Mucosa of rectum (tissue), 2 donors: Measurements from ENCODE around the gene COTL1.
A peak's percentile ranks its signal among the peaks of the same experiment; 100 is the strongest.
"Not testable (repeated sequence)": the region's sequence is repeated elsewhere in the genome, so short reads cannot be mapped to it uniquely, and the experiment has no call there.

ENCODE experiments used
- H3K27ac ChIP-seq, 2 donors: one replicate each; pipeline ENCODE4 v1.7.0; 2013; ENCODE audit warnings: inconsistent platforms in 2 of 2, low read depth in 2 of 2, low read length in 2 of 2
- H3K27me3 ChIP-seq, 2 donors: one replicate each; pipeline ENCODE4 v1.7.0; 2013; ENCODE audit warnings: low read length in 2 of 2; ENCODE audit not compliant: control insufficient read depth in 2 of 2, insufficient read depth in 2 of 2
- H3K36me3 ChIP-seq, 2 donors: one replicate each; pipeline ENCODE4 v1.7.0; 2013; ENCODE audit warnings: low read length in 2 of 2; ENCODE audit not compliant: control insufficient read depth in 2 of 2, insufficient read depth in 2 of 2
- H3K4me1 ChIP-seq, 2 donors: one replicate each; pipeline ENCODE4 v1.7.0; 2013; ENCODE audit warnings: low read length in 2 of 2, mild to moderate bottlenecking in 1 of 2; ENCODE audit not compliant: control insufficient read depth in 2 of 2, insufficient read depth in 2 of 2
- H3K4me3 ChIP-seq, 2 donors: one replicate each; pipeline ENCODE4 v1.7.0; 2013; ENCODE audit warnings: low read length in 2 of 2
- H3K9ac ChIP-seq, 2 donors: one replicate each; pipeline ENCODE4 v1.7.0; 2013; ENCODE audit warnings: low read length in 2 of 2, low read depth in 1 of 2, mild to moderate bottlenecking in 1 of 2
- H3K9me3 ChIP-seq, 2 donors: one replicate each; pipeline ENCODE4 v1.7.0; 2013; ENCODE audit warnings: low read length in 2 of 2; ENCODE audit not compliant: control insufficient read depth in 2 of 2
- donor health status: healthy.
- donor health status: Normal muscosa, but diverticular disease.

COTL1 gene

DNA sequence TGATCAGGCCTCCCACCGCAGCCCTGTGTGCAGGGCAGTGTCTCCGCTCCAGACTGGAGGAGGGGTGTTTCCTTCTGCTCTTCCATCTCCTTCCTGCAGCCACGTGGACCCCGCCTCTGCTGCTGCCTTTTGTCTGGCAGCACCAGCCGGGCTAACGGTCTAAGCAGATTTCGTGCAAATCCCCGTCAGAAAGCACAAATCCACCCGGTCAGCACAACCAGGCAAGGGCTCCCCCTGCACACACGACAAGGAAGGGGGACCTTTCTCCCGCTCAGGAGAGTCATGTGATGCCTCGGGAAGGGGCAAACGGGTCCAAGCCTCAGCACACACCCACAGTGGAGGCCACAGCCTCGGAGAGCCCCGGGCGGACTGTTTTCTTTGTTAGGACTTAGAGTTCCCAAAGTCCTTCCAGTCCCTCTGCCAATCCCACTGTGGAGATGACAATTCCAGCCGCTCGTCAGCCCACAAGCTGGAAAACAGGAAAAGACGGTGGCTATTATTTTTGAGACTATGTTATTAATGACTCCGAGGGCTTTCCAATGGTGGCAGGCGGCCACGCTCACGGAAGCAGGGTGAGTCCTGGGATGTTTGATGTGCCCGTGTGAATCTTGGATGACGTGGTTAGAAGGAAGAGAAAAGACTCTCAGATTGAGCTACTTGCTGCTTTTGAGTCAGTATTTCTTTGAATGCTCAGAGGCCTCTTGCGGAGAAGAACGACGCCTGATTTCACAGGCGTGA is 90.9 kb downstream of the COTL1 start:
- H3K27ac ChIP-seq, result no peak overlapping the region
- no peak overlapping the region for H3K4me3 ChIP-seq
- H3K36me3 ChIP-seq, result no peaks in the 10 kb centered on the region
- H3K9ac ChIP-seq, result no peak overlapping the region
- H3K4me1 ChIP-seq, result no peaks in the 10 kb centered on the region
- no peaks in the 10 kb centered on the region for H3K27me3 ChIP-seq
- no peaks in the 10 kb centered on the region for H3K9me3 ChIP-seq

DNA sequence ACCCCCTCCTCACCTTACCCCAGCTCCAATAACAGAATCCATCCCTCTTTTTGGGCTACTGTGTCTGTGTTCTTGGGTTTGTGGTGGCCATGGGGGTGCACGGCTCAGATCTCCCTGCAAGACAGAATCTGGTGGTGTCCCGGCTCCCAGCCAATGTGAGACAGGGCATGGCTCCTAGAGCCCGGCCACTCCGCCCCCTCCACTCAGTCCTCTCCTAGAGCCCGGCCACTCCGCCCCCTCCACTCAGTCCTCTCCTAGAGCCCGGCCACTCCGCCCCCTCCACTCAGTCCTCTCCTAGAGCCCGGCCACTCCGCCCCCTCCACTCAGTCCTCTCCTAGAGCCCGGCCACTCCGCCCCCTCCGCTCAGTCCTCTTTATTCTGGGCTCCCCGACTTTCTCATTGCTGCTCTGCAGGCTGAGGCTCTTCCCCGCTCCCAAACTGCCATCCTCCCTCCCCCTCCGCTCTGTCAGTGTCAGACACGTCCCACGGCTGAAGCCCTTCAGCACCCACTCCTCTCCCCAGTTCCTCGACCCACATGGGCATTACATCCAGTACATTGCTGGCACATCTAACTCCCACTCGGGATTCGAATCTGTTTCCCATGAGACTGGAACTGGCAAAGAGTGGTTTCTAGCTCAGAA is 92.8 kb downstream of the COTL1 start:
- not testable (repeated sequence) for H3K9ac ChIP-seq, H3K4me3 ChIP-seq, H3K36me3 ChIP-seq, H3K4me1 ChIP-seq, H3K9me3 ChIP-seq, H3K27me3 ChIP-seq, H3K27ac ChIP-seq

DNA sequence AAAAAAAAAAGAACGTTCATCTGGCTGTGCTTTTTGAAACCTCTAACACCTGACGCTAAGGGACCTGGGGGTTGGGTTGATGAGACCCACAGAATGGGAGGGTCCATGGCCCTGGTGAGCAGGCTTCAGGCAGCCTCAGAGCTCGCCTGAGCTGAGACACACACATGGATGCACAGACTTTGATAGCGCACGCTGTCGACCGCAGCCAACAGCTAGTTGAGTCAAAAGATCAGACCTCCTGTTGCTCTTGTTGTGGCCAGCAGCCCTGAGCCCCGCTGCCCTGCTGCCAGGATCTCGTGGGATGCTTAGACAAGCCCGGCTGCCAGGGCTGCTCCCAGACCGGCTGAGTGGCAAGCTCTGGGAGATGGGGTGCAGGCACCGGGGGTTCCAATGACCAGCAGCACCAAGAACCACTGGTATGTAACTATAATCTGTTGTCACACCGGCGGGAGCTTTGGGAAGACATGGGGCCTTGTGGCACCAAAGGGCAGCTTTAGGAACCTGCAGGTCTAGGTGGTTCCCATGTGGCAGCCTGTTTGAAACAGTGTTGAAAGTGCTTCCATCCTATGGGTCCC is 93.4 kb downstream of the COTL1 start:
- H3K4me3 ChIP-seq, result no peak overlapping the region
- H3K36me3 ChIP-seq, result no peaks in the 10 kb centered on the region
- H3K9me3 ChIP-seq, result no peaks in the 10 kb centered on the region
- H3K27ac ChIP-seq, result no peak overlapping the region
- peaks cover 0 to 1% of the 10 kb centered on the region in 2 donors for H3K4me1 ChIP-seq
- H3K27me3 ChIP-seq, result no peaks in the 10 kb centered on the region
- H3K9ac ChIP-seq, result no peak overlapping the region

DNA sequence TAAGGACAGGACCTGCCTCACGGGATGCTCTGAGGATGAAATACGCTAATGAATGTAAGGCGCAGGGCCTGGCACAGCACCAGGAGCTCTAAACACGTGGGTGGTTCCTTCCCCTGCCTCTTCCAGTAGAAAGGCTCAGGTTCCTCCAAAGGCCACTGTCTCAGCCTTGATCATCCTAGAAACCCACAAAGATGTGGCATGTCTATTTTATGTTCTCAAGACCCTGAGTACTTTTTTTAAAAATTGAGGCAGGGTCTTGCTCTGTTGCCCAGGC is 96.4 kb downstream of the COTL1 start:
- H3K27me3 ChIP-seq, result no peaks in the 10 kb centered on the region
- H3K36me3 ChIP-seq, result no peaks in the 10 kb centered on the region
- no peak overlapping the region for H3K4me3 ChIP-seq
- no peak overlapping the region for H3K9ac ChIP-seq
- no peak overlapping the region for H3K27ac ChIP-seq
- no peaks in the 10 kb centered on the region for H3K9me3 ChIP-seq
- peaks cover 6 to 8% of the 10 kb centered on the region in 2 donors for H3K4me1 ChIP-seq

DNA sequence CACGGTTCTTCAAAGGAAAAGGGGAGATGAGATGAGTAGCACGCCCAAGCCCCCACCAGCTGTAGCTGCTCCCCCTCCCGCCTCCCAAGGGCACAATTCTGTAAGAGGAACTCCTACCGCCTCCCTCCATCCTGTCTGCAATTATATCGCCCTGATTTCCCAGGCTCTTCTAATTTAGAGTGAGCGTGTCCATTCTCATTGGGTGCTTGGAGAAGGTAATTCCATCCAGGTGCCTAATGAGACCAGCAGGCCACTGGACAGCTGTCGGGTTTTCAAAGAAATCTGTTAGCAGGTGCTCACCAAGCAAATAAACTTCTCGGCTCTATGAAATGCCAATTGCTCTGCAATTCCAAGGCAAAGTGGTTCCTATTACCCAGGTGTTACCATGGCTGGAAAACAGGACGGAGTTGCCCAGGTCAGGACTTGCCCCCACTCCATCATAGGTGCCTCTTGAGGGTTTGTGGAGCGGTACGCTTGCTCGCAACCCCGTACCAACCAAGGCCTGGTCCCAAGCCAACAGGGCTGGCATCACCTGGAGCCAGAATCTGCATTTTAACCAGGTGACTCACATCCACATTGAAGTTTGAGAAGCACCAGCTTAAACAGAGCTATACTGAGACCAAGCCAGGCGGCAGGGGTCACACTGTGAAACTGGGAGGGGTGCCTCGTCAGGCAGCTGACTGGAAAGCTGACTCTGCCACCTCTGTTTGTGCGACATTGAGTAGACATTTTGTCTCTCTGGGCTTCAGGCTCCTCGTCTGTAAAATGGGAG is 97.0 kb downstream of the COTL1 start:
- no peak overlapping the region for H3K9ac ChIP-seq
- H3K9me3 ChIP-seq, result no peaks in the 10 kb centered on the region
- H3K36me3 ChIP-seq, result no peaks in the 10 kb centered on the region
- H3K4me1 ChIP-seq, result peaks cover 6 to 8% of the 10 kb centered on the region in 2 donors
- no peaks in the 10 kb centered on the region for H3K27me3 ChIP-seq
- H3K27ac ChIP-seq, result no peak overlapping the region
- H3K4me3 ChIP-seq, result no peak overlapping the region

DNA sequence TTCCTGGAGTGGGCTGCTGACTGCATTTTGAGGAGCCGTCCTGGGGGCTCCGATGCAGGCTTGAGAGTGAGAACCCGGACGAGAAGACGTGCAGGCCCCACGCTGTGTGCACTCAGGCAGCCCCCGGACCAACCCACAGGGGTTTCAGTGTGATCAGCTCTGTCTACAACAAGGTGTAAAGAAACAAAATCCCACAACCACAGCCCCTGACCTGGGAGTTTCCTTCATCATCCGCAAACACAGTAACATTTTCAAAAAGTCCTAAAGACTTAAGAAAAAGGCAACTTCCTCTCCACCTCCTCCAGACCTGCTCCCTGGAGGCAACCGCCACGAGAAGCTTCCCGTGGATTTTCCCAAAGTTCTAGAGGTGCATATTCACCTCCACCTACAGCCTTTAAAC is 98.0 kb downstream of the COTL1 start:
- no peaks in the 10 kb centered on the region for H3K36me3 ChIP-seq
- no peaks in the 10 kb centered on the region for H3K9me3 ChIP-seq
- no peak overlapping the region for H3K4me3 ChIP-seq
- H3K9ac ChIP-seq, result no peak overlapping the region
- H3K4me1 ChIP-seq, result peaks cover 6 to 12% of the 10 kb centered on the region in 2 donors
- no peaks in the 10 kb centered on the region for H3K27me3 ChIP-seq
- H3K27ac ChIP-seq, result no peak overlapping the region

DNA sequence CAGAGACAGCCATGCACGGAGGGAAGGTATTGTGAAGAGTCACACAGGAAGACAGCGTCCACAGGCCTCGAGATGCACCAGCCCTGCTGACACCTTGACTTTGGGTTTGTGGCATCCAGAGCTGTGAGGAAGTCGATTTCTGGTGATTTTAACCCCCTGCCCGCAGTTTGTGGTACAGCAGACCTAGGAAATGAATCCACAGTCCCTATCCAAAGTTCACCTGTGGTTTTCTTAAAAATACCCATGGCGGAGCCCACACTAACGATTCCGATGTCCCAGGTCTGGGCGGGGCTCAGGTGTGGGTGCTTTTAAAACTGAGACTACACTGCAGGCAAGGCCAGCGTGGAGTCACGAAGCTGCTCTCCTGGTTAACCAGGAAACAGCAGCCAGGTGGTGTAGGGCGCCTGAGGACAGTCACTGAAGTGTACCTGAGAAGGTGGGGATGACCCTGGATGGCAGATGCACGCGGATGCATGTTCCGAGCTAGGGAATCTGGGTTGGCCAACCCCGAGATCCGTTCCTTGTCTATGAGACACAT is 99.0 kb downstream of the COTL1 start:
- Histone ChIP-seq H3K4me1 (peaks cover 6 to 15% of the 10 kb centered on the region in 2 donors), H3K9ac (peak overlapping the region in 1 of 2 donors; percentile 5), H3K27ac (peak overlapping the region in 1 of 2 donors; percentile 7), H3K36me3 (no peaks in the 10 kb centered on the region), H3K27me3 (no peaks in the 10 kb centered on the region), H3K9me3 (no peaks in the 10 kb centered on the region), H3K4me3 (no peak overlapping the region)

DNA sequence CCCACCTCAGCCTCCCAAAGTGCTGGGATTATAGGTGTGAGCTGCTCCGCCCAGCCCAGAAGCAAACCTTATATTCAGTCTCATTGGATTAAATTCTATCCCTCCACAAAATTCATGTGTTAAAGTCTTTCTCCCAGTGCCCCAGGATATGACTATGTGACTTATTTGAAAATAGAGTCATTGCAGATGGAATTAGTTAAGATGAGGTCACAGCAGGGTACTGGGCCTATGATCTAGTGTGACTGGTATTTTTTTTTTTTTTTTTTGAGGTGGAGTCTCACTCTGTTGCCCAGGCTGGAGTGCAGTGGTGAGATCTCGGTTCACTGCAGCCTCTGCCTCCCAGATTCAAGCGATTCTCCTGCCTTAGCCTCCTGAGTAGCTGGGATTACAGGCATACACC is 99.7 kb downstream of the COTL1 start:
- H3K9ac ChIP-seq, H3K27ac ChIP-seq, H3K27me3 ChIP-seq, H3K4me3 ChIP-seq, H3K36me3 ChIP-seq, H3K9me3 ChIP-seq: not testable (repeated sequence)
- H3K4me1 ChIP-seq, result peaks cover 6 to 15% of the 10 kb centered on the region in 2 donors

DNA sequence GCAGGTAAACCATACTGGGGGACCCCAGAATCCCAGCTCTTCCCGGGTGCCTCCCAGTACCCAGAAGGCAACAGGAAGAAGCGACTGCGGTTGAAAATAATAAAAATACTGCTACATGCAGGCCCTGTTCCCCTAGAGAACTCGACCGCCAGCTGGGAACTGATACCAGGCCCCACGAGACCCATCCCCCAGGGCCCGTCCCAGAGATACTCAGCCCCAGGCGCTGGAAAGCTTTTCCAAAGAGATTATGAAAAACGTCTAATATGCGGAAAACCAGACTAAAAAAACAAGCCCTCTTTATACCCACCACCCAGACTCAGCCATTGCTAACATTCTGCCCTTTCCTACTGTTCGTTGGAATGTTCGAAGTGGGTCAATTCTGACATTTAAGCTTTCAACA is 100.5 kb downstream of the COTL1 start:
- Histone ChIP-seq H3K36me3 (no peaks in the 10 kb centered on the region), H3K9ac (no peak overlapping the region), H3K9me3 (no peaks in the 10 kb centered on the region), H3K27me3 (no peaks in the 10 kb centered on the region), H3K27ac (no peak overlapping the region), H3K4me1 (peaks cover 6 to 15% of the 10 kb centered on the region in 2 donors), H3K4me3 (no peak overlapping the region)
